K562 (cell line): Measurements from ENCODE around the gene CBR4. TPM values are rescaled to one million over a fixed set of nuclear protein-coding genes. Genes with fewer than 3 reads are reported as not detected.

Experiments
- CBFA2T3 ChIP-seq: fragments of 450-650 bp; IDR thresholded peaks from 2 replicates; pipeline ENCODE4 v1.6.1; 2017
- CC2D1A ChIP-seq: fragments of 450-650 bp; IDR thresholded peaks from 2 replicates; pipeline ENCODE4 v1.6.1; 2017; ENCODE audit warnings: mild to moderate bottlenecking
- CREB3L1 ChIP-seq: fragments of 450-650 bp; IDR thresholded peaks from 2 replicates; pipeline ENCODE4 v1.6.1; 2014; ENCODE audit warnings: low read depth, mild to moderate bottlenecking, moderate library complexity, borderline replicate concordance
- CTCF ChIP-seq, 3 experiments: IDR thresholded peaks in 2 of 3; conservative IDR thresholded peaks in 1 of 3; 2 replicates each; pipeline ENCODE4 v1.5.1; 2011 to 2012; ENCODE audit warnings: low read length in 3 of 3, mild to moderate bottlenecking in 3 of 3, control low read depth in 2 of 3, improper control_type of control experiment in 1 of 3, inconsistent platforms in 1 of 3, low read depth in 1 of 3, mixed read lengths in 1 of 3, moderate library complexity in 1 of 3; ENCODE audit not compliant: insufficient read depth in 2 of 3
- E2F6 ChIP-seq, 2 experiments: IDR thresholded peaks; 2 replicates each; pipeline ENCODE4 v1.6.1; 2011; ENCODE audit warnings: borderline replicate concordance in 1 of 2, control low read depth in 1 of 2, low read depth in 1 of 2, low read length in 1 of 2, mild to moderate bottlenecking in 1 of 2, mixed read lengths in 1 of 2, moderate library complexity in 1 of 2; ENCODE audit not compliant: insufficient read depth in 1 of 2, insufficient read length in 1 of 2, poor library complexity in 1 of 2, severe bottlenecking in 1 of 2; ENCODE audit errors: extremely low read depth in 1 of 2
- ETV1 ChIP-seq: fragments of 450-650 bp; conservative IDR thresholded peaks from 2 replicates; pipeline ENCODE4 v1.6.1; 2016; ENCODE audit warnings: missing genetic modification characterization, control low read depth, low read depth, missing compliant biosample characterization
- FOSL1 ChIP-seq: fragments of 200-800 bp; sonication (Bioruptor generic); conservative IDR thresholded peaks from 2 replicates; pipeline ENCODE4 v1.6.1; 2016; ENCODE audit warnings: missing genetic modification characterization, missing compliant biosample characterization
- FOXJ2 ChIP-seq: fragments of 200-800 bp; sonication (Bioruptor generic); IDR thresholded peaks from 2 replicates; pipeline ENCODE4 v1.6.1; 2016; ENCODE audit warnings: missing genetic modification characterization, missing compliant biosample characterization
- L3MBTL2 ChIP-seq: fragments of 450-650 bp; IDR thresholded peaks from 2 replicates; pipeline ENCODE4 v1.6.1; 2016; ENCODE audit warnings: mild to moderate bottlenecking, moderate library complexity
- MCM7 ChIP-seq, 2 experiments: fragments of 450-650 bp; IDR thresholded peaks; 2 replicates each; pipeline ENCODE4 v1.6.1; 2016 to 2018
- NR2C1 ChIP-seq, 2 experiments: fragments of 450-650 bp; IDR thresholded peaks; 2 replicates each; pipeline ENCODE4 v1.6.1; 2017; ENCODE audit warnings: mild to moderate bottlenecking in 2 of 2, antibody characterized with exemption in 1 of 2, inconsistent platforms in 1 of 2, missing compliant biosample characterization in 1 of 2, missing genetic modification characterization in 1 of 2
- SFPQ ChIP-seq: fragments of 200-400 bp; formaldehyde crosslinking; IDR thresholded peaks from 2 replicates; pipeline ENCODE4 v1.6.1; 2017; ENCODE audit warnings: mild to moderate bottlenecking, low read depth, low read length, moderate library complexity
- SMARCC2 ChIP-seq: fragments of 450-650 bp; IDR thresholded peaks from 2 replicates; pipeline ENCODE4 v1.6.1; 2017; ENCODE audit warnings: antibody characterized with exemption, moderate library complexity, mild to moderate bottlenecking, low read depth
- TCF3 ChIP-seq: sonication (generic); formaldehyde crosslinking; IDR thresholded peaks from 2 replicates; pipeline ENCODE4 v1.4.0; 2020; ENCODE audit warnings: mild to moderate bottlenecking, missing genetic modification reagents
- ZNF224 ChIP-seq: sonication (generic); formaldehyde crosslinking; IDR thresholded peaks from 2 replicates; pipeline ENCODE4 v1.8.0; 2022; ENCODE audit warnings: mild to moderate bottlenecking, missing genetic modification reagents
- ZNF347 ChIP-seq: fragments of 450-650 bp; formaldehyde crosslinking; IDR thresholded peaks from 2 replicates; pipeline ENCODE4 v1.4.0; 2020; ENCODE audit warnings: low read depth, mild to moderate bottlenecking, moderate library complexity
- ZNF408 ChIP-seq: fragments of 250-450 bp; sonication (Bioruptor Pico); IDR thresholded peaks from 2 replicates; pipeline ENCODE4 v1.4.0; 2020; ENCODE audit warnings: low read depth, mild to moderate bottlenecking, moderate library complexity
- ZNF431 ChIP-seq: sonication (generic); formaldehyde crosslinking; IDR thresholded peaks from 2 replicates; pipeline ENCODE4 v1.8.0; 2022; ENCODE audit warnings: mild to moderate bottlenecking, missing genetic modification reagents
- ZNF511 ChIP-seq: sonication (generic); formaldehyde crosslinking; IDR thresholded peaks from 2 replicates; pipeline ENCODE4 v1.8.0; 2022; ENCODE audit warnings: mild to moderate bottlenecking, missing genetic modification reagents
- polyA plus RNA-seq, 8 experiments: library from polyadenylated mRNA; depleted of rRNA in 4 of 8; stranded (reverse) in 5 of 8; unstranded in 3 of 8; fragments of >200 nt; fragmentation: Nextera tagmentation in 2 of 8; fragmentation: Illumina TruSeq in 1 of 8; extraction: Ambion mirVana in 2 of 8; extraction: Trizol in 1 of 8; gene quantifications; 2 replicates each; pipeline versions ENCODE4 v1.2.1 to v1.2.3, GENCODE V29; 2011 to 2014; ENCODE audit warnings: inconsistent platforms in 1 of 8, missing spikeins in 1 of 8
- total RNA-seq, 7 experiments: library from RNA; depleted of rRNA in 6 of 7; stranded (reverse); fragments of >200 nt in 6 of 7; fragmentation: Illumina TruSeq in 2 of 7; extraction: Trizol in 2 of 7; gene quantifications; 2 replicates each; pipeline versions ENCODE4 v1.2.1 to v1.2.3, GENCODE V29; 2011 to 2021; ENCODE audit warnings: low replicate concordance in 1 of 7

Gene CBR4
- total and polyA plus RNA-seq, 9 of the 15 experiments (the other 6 are each of a cell fraction or from before 2014, with no cell fraction given) = 12.1 to 26.4 (median 18.6) TPM

GRCh38 chr4:169009286-169010124 lies 550 bp downstream of the CBR4 start (continued):
- TF ChIP-seq E2F6 (IDR thresholded peaks at IDR 0.05; ENCODE audit: borderline replicate concordance in 1 of 2, extremely low read depth in 1 of 2, insufficient read depth in 1 of 2, insufficient read length in 1 of 2, low read depth in 1 of 2, low read length in 1 of 2, poor library complexity in 1 of 2, severe bottlenecking in 1 of 2) (peak; percentile 90 to 97), ZNF347 (CRISPR knock-in tag) (no peak), FOXJ2 (tag) (peak; percentile 50; the same call in 1 of the 2 replicates), MCM7 (IDR thresholded peaks at IDR 0.05) (no peak), FOSL1 (tag) (peak; percentile 31; the same call in 1 of the 2 replicates), L3MBTL2 (peak; percentile 95), ETV1 (tag) (0 out of 2 replicates have a peak, but pooled peaks have one; percentile 16), CBFA2T3 (no peak), NR2C1 (IDR thresholded peaks at IDR 0.05) (no peak), NR2C1 (tag; IDR thresholded peaks at IDR 0.05) (no peak), CREB3L1 (no peak), ZNF224 (CRISPR knock-in tag) (0 out of 2 replicates have a peak, but pooled peaks have one; percentile 81), CTCF (IDR thresholded peaks at IDR 0.05 in 2 of 3, conservative IDR thresholded peaks at IDR 0.05 in 1 of 3; ENCODE audit: insufficient read depth in 2 of 3, low read depth in 1 of 3, low read length in 3 of 3) (peak in 2 of 3 experiments; percentile 45 to 48; a peak in 5 of 6 replicates), SMARCC2 (0 out of 2 replicates have a peak, but pooled peaks have one; percentile 38), SFPQ (no peak), ZNF431 (CRISPR knock-in tag) (peak; percentile 37; the same call in 1 of the 2 replicates), ZNF408 (CRISPR knock-in tag) (no peak), TCF3 (CRISPR knock-in tag) (peak; percentile 24; the same call in 1 of the 2 replicates), CC2D1A (peak; percentile 28; the same call in 1 of the 2 replicates), ZNF511 (peak; percentile 93)
